Colonic mucosa (tissue), 4 donors: ENCODE measurements around the gene SUCLG1. TPM values are rescaled to one million over a fixed set of nuclear protein-coding genes. Genes with fewer than 3 reads are reported as not detected.

Experiments
- DNase-seq: peaks from one replicate; pipeline ENCODE4 v3.0.0-alpha.2; 2020
- H3K27ac ChIP-seq: fragments of 200-600 bp; one replicate; pipeline ENCODE4 v1.8.0; 2021
- H3K27me3 ChIP-seq: fragments of 200-600 bp; one replicate; pipeline ENCODE4 v1.8.0; 2021
- H3K36me3 ChIP-seq: fragments of 200-600 bp; one replicate; pipeline ENCODE4 v1.8.0; 2021
- H3K4me1 ChIP-seq: fragments of 200-600 bp; one replicate; pipeline ENCODE4 v1.8.0; 2021; ENCODE audit warnings: mild to moderate bottlenecking
- H3K4me3 ChIP-seq: fragments of 200-600 bp; one replicate; pipeline ENCODE4 v1.8.0; 2021
- H3K9ac ChIP-seq, 2 donors: one replicate each; pipeline ENCODE4 v1.7.0; 2013; ENCODE audit warnings: control low read depth in 2 of 2, low read depth in 2 of 2, low read length in 2 of 2
- H3K9me3 ChIP-seq: fragments of 200-600 bp; one replicate; pipeline ENCODE4 v1.8.0; 2021
- CTCF ChIP-seq: fragments of 200-600 bp; IDR thresholded peaks from one replicate; pipeline ENCODE4 v1.8.0; 2022; ENCODE audit warnings: antibody characterized with exemption, mild to moderate bottlenecking
- intact Hi-C: fragments of 100-400 bp; cut with DNase I; formaldehyde crosslinking; loops from one replicate; pipeline ENCODE4 v1.14.1; 2022
- total RNA-seq, 2 donors: library from RNA; stranded (reverse); fragmentation: NEBNext Ultra II Directional in 1 of 2; extraction: Animal tissue kit (Norgen Biotek cat#: 25700) in 1 of 2; gene quantifications; one replicate each; pipeline ENCODE4 v1.2.1, GENCODE V29; 2021
- donor health status: healthy.
- donor health status: DM: no; HTN: no; CAD: no.
- donor health status: DM: no; HTN: no; CAD: no.

The SUCLG1 gene
- total RNA-seq, 2 donors from 2014 or later: 249 to 253 TPM

- TF ChIP-seq CTCF: no peak
- Histone ChIP-seq H3K4me3 (no peak overlapping the region), H3K4me1 (no peaks in the 10 kb centered on the region), H3K9me3 (no peaks in the 10 kb centered on the region), H3K27ac (no peak overlapping the region), H3K9ac (no peak overlapping the region), H3K27me3 (no peaks in the 10 kb centered on the region), H3K36me3 (no peaks in the 10 kb centered on the region)
- DNase-seq: no peak
- intact Hi-C loops: no loop called here
Observed at GRCh38 chr2:84435345-84436025, 23.6 kb downstream of the SUCLG1 start.

- TF ChIP-seq CTCF: no peak
- no peak for DNase-seq
- no peak overlapping the region for H3K9ac ChIP-seq
- no peaks in the 10 kb centered on the region for H3K36me3 ChIP-seq
- H3K27me3 ChIP-seq: no peaks in the 10 kb centered on the region
- no peaks in the 10 kb centered on the region for H3K9me3 ChIP-seq
- no peaks in the 10 kb centered on the region for H3K4me1 ChIP-seq
- no peak overlapping the region for H3K4me3 ChIP-seq
- intact Hi-C loops: no loop called here
- no peak overlapping the region for H3K27ac ChIP-seq
Observed at GRCh38 chr2:84429328-84429727, 29.8 kb downstream of the SUCLG1 start.

GRCh38 chr2:84427235-84428138, 31.6 kb downstream of the SUCLG1 start:
- intact Hi-C loops: no loop called here
- no peak overlapping the region for H3K9ac ChIP-seq

GRCh38 chr2:84425310-84425709, 33.8 kb downstream of the SUCLG1 start:
- peaks cover 8% of the 10 kb centered on the region for H3K36me3 ChIP-seq
- H3K4me1 ChIP-seq: no peaks in the 10 kb centered on the region
- TF ChIP-seq CTCF: no peak
- H3K27me3 ChIP-seq: no peaks in the 10 kb centered on the region
- H3K27ac ChIP-seq: no peak overlapping the region
- H3K9me3 ChIP-seq: no peaks in the 10 kb centered on the region
- H3K9ac ChIP-seq: no peak overlapping the region
- intact Hi-C loops: no loop called here
- no peak for DNase-seq
- H3K4me3 ChIP-seq: no peak overlapping the region

More at GRCh38 chr2:84427235-84428138, 31.6 kb downstream of the SUCLG1 start:
- no peak for TF ChIP-seq CTCF
- Histone ChIP-seq H3K27ac (no peak overlapping the region), H3K36me3 (peaks cover 8% of the 10 kb centered on the region), H3K4me3 (no peak overlapping the region), H3K27me3 (no peaks in the 10 kb centered on the region), H3K9me3 (no peaks in the 10 kb centered on the region), H3K4me1 (no peaks in the 10 kb centered on the region)
- DNase-seq: no peak

GRCh38 chr2:84424152-84424551, 34.9 kb downstream of the SUCLG1 start:
- peaks cover 8% of the 10 kb centered on the region for H3K36me3 ChIP-seq
- intact Hi-C loops: no loop called here
- TF ChIP-seq CTCF: no peak
- no peak for DNase-seq
- H3K4me1 ChIP-seq: no peaks in the 10 kb centered on the region
- H3K27ac ChIP-seq: no peak overlapping the region
- no peaks in the 10 kb centered on the region for H3K9me3 ChIP-seq
- H3K4me3 ChIP-seq: no peak overlapping the region
- no peak overlapping the region for H3K9ac ChIP-seq
- no peaks in the 10 kb centered on the region for H3K27me3 ChIP-seq
